ENCODE measurements around the gene CDKL2.
"Not testable (repeated sequence)": the region's sequence is repeated elsewhere in the genome, so short reads cannot be mapped to it uniquely, and the experiment has no call there.

Gene CDKL2

GRCh38 chr4:75542824-75543223 lies 87.5 kb downstream of the CDKL2 start:
- Histone ChIP-seq H3K9me3 (ENCODE audit: control insufficient read depth in 1 of 2, low read length in 2 of 2) (no peaks in the 10 kb centered on the region), H3K4me1 (ENCODE audit: control insufficient read depth in 1 of 2, insufficient read depth in 2 of 2, low read length in 2 of 2) (no peaks in the 10 kb centered on the region), H3K27me3 (ENCODE audit: control insufficient read depth in 1 of 2, insufficient read depth in 2 of 2, low read length in 2 of 2) (no peaks in the 10 kb centered on the region), H3K36me3 (ENCODE audit: control insufficient read depth in 1 of 2, insufficient read depth in 2 of 2, low read length in 2 of 2) (peaks cover 0 to 5% of the 10 kb centered on the region in 2 donors), H3K27ac (ENCODE audit: low read depth, low read length) (no peak overlapping the region), H3K4me3 (ENCODE audit: low read depth in 1 of 2, low read length in 2 of 2) (no peak overlapping the region), H3K9ac (ENCODE audit: low read depth in 1 of 2, low read length in 2 of 2) (no peak overlapping the region)

GRCh38 chr4:75537308-75537707 lies 93.0 kb downstream of the CDKL2 start:
- H3K36me3 ChIP-seq (ENCODE audit: control insufficient read depth in 1 of 2, insufficient read depth in 2 of 2, low read length in 2 of 2), result peaks cover 0 to 11% of the 10 kb centered on the region in 2 donors
- not testable (repeated sequence) for H3K9me3 ChIP-seq (ENCODE audit: control insufficient read depth in 1 of 2, low read length in 2 of 2); H3K9ac ChIP-seq (ENCODE audit: low read depth in 1 of 2, low read length in 2 of 2); H3K4me1 ChIP-seq (ENCODE audit: control insufficient read depth in 1 of 2, insufficient read depth in 2 of 2, low read length in 2 of 2); H3K27ac ChIP-seq (ENCODE audit: low read depth, low read length); H3K27me3 ChIP-seq (ENCODE audit: control insufficient read depth in 1 of 2, insufficient read depth in 2 of 2, low read length in 2 of 2); H3K4me3 ChIP-seq (ENCODE audit: low read depth in 1 of 2, low read length in 2 of 2)

- not testable (repeated sequence) for H3K27ac ChIP-seq (ENCODE audit: low read depth, low read length); H3K4me3 ChIP-seq (ENCODE audit: low read depth in 1 of 2, low read length in 2 of 2); H3K9me3 ChIP-seq (ENCODE audit: control insufficient read depth in 1 of 2, low read length in 2 of 2); H3K27me3 ChIP-seq (ENCODE audit: control insufficient read depth in 1 of 2, insufficient read depth in 2 of 2, low read length in 2 of 2); H3K4me1 ChIP-seq (ENCODE audit: control insufficient read depth in 1 of 2, insufficient read depth in 2 of 2, low read length in 2 of 2); H3K9ac ChIP-seq (ENCODE audit: low read depth in 1 of 2, low read length in 2 of 2)
- H3K36me3 ChIP-seq (ENCODE audit: control insufficient read depth in 1 of 2, insufficient read depth in 2 of 2, low read length in 2 of 2), result peaks cover 12 to 38% of the 10 kb centered on the region in 2 donors
Observed at GRCh38 chr4:75533926-75534325, 96.4 kb downstream of the CDKL2 start.

GRCh38 chr4:75533339-75533887 lies 96.9 kb downstream of the CDKL2 start:
- H3K4me3 ChIP-seq (ENCODE audit: low read depth in 1 of 2, low read length in 2 of 2); H3K27ac ChIP-seq (ENCODE audit: low read depth, low read length); H3K4me1 ChIP-seq (ENCODE audit: control insufficient read depth in 1 of 2, insufficient read depth in 2 of 2, low read length in 2 of 2); H3K27me3 ChIP-seq (ENCODE audit: control insufficient read depth in 1 of 2, insufficient read depth in 2 of 2, low read length in 2 of 2); H3K9ac ChIP-seq (ENCODE audit: low read depth in 1 of 2, low read length in 2 of 2); H3K9me3 ChIP-seq (ENCODE audit: control insufficient read depth in 1 of 2, low read length in 2 of 2): not testable (repeated sequence)
- H3K36me3 ChIP-seq (ENCODE audit: control insufficient read depth in 1 of 2, insufficient read depth in 2 of 2, low read length in 2 of 2), result peaks cover 12 to 36% of the 10 kb centered on the region in 2 donors

- not testable (repeated sequence) for H3K27ac ChIP-seq (ENCODE audit: low read depth, low read length); H3K9ac ChIP-seq (ENCODE audit: low read depth in 1 of 2, low read length in 2 of 2); H3K4me1 ChIP-seq (ENCODE audit: control insufficient read depth in 1 of 2, insufficient read depth in 2 of 2, low read length in 2 of 2); H3K9me3 ChIP-seq (ENCODE audit: control insufficient read depth in 1 of 2, low read length in 2 of 2); H3K27me3 ChIP-seq (ENCODE audit: control insufficient read depth in 1 of 2, insufficient read depth in 2 of 2, low read length in 2 of 2); H3K4me3 ChIP-seq (ENCODE audit: low read depth in 1 of 2, low read length in 2 of 2)
- H3K36me3 ChIP-seq (ENCODE audit: control insufficient read depth in 1 of 2, insufficient read depth in 2 of 2, low read length in 2 of 2), result peaks cover 29 to 52% of the 10 kb centered on the region in 2 donors
Observed at GRCh38 chr4:75531536-75532143, 98.7 kb downstream of the CDKL2 start.

- peaks cover 36 to 61% of the 10 kb centered on the region in 2 donors for H3K36me3 ChIP-seq (ENCODE audit: control insufficient read depth in 1 of 2, insufficient read depth in 2 of 2, low read length in 2 of 2)
- no peak overlapping the region for H3K27ac ChIP-seq (ENCODE audit: low read depth, low read length)
- H3K27me3 ChIP-seq (ENCODE audit: control insufficient read depth in 1 of 2, insufficient read depth in 2 of 2, low read length in 2 of 2), result no peaks in the 10 kb centered on the region
- no peak overlapping the region for H3K4me3 ChIP-seq (ENCODE audit: low read depth in 1 of 2, low read length in 2 of 2)
- H3K9me3 ChIP-seq (ENCODE audit: control insufficient read depth in 1 of 2, low read length in 2 of 2), result peaks cover 0 to 3% of the 10 kb centered on the region in 2 donors
- H3K9ac ChIP-seq (ENCODE audit: low read depth in 1 of 2, low read length in 2 of 2), result no peak overlapping the region
- H3K4me1 ChIP-seq (ENCODE audit: control insufficient read depth in 1 of 2, insufficient read depth in 2 of 2, low read length in 2 of 2), result no peaks in the 10 kb centered on the region
Observed at GRCh38 chr4:75530556-75531322, 99.6 kb downstream of the CDKL2 start.
